ENCODE measurements around the gene SAMD9. TPM values are rescaled to one million over a fixed set of nuclear protein-coding genes. Genes with fewer than 3 reads are reported as not detected.
A peak's percentile ranks its signal among the peaks of the same experiment; 100 is the strongest.
"Not testable (repeated sequence)": the region's sequence is repeated elsewhere in the genome, so short reads cannot be mapped to it uniquely, and the experiment has no call there.

The SAMD9 gene
- polyA plus RNA-seq, 3 donors: 2.9 to 14.7 (median 7.2) TPM

- H3K9ac ChIP-seq (ENCODE audit: insufficient read depth, low read length, poor library complexity, severe bottlenecking): no peak overlapping the region
- H2AFZ ChIP-seq (ENCODE audit: insufficient read depth, low read depth, low read length, poor library complexity, severe bottlenecking): no peak overlapping the region
- 100% methylated on average over 1 of the region's 1 CpG for WGBS (ENCODE audit: insufficient coverage)
- H3K9me3 ChIP-seq (replicated peaks in 1 of 2; ENCODE audit: control insufficient read depth in 1 of 2, insufficient read depth in 1 of 2, low read length in 2 of 2): peaks cover 0 to 6% of the 10 kb centered on the region in 2 donors
- H3K27ac ChIP-seq (ENCODE audit: low read depth in 1 of 2, low read length in 2 of 2): no peak overlapping the region
- Mint-ChIP-seq H3K27me3 (ENCODE audit: low read depth in 3 of 3) (peaks cover 4 to 5% (median 4%) of the 10 kb centered on the region in 3 donors), H3K27ac (no peak overlapping the region), H3K4me3 (no peak overlapping the region), H3K9me3 (peaks cover 4 to 11% (median 5%) of the 10 kb centered on the region in 7 donors), H3K36me3 (no peaks in the 10 kb centered on the region), H3K4me1 (no peaks in the 10 kb centered on the region)
- H3K79me2 ChIP-seq (ENCODE audit: insufficient read depth, low read length): no peaks in the 10 kb centered on the region
- no peaks in the 10 kb centered on the region for H4K20me1 ChIP-seq (ENCODE audit: insufficient read depth, low read length)
- DNase-seq: peak in 2 of 3 donors; percentile 16 to 34
- no peak overlapping the region for H3K4me3 ChIP-seq (replicated peaks in 1 of 3; ENCODE audit: low read depth in 2 of 3, low read length in 3 of 3)
- H3K4me1 ChIP-seq (ENCODE audit: control insufficient read depth in 1 of 2, insufficient read depth in 2 of 2, low read length in 2 of 2): no peaks in the 10 kb centered on the region
- H3K4me2 ChIP-seq (replicated peaks; ENCODE audit: extremely low read depth, low read length, poor library complexity, severe bottlenecking): no peak overlapping the region
- intact Hi-C loops (cut with micrococcal nuclease): no loop called here
- H3K27me3 ChIP-seq (ENCODE audit: control insufficient read depth in 2 of 2, insufficient read depth in 2 of 2, low read length in 2 of 2): no peaks in the 10 kb centered on the region
- TF ChIP-seq, protein P1, sequence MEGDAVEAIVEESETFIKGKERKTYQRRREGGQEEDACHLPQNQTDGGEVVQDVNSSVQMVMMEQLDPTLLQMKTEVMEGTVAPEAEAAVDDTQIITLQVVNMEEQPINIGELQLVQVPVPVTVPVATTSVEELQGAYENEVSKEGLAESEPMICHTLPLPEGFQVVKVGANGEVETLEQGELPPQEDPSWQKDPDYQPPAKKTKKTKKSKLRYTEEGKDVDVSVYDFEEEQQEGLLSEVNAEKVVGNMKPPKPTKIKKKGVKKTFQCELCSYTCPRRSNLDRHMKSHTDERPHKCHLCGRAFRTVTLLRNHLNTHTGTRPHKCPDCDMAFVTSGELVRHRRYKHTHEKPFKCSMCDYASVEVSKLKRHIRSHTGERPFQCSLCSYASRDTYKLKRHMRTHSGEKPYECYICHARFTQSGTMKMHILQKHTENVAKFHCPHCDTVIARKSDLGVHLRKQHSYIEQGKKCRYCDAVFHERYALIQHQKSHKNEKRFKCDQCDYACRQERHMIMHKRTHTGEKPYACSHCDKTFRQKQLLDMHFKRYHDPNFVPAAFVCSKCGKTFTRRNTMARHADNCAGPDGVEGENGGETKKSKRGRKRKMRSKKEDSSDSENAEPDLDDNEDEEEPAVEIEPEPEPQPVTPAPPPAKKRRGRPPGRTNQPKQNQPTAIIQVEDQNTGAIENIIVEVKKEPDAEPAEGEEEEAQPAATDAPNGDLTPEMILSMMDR (IDR thresholded peaks at IDR 0.05): peak; percentile 47
- H3K36me3 ChIP-seq (replicated peaks in 1 of 2; ENCODE audit: control insufficient read depth in 1 of 2, insufficient read depth in 2 of 2, low read length in 2 of 2): no peaks in the 10 kb centered on the region
Observed at GRCh38 chr7:93092757-93093370, 24.9 kb downstream of the SAMD9 start.

DNA sequence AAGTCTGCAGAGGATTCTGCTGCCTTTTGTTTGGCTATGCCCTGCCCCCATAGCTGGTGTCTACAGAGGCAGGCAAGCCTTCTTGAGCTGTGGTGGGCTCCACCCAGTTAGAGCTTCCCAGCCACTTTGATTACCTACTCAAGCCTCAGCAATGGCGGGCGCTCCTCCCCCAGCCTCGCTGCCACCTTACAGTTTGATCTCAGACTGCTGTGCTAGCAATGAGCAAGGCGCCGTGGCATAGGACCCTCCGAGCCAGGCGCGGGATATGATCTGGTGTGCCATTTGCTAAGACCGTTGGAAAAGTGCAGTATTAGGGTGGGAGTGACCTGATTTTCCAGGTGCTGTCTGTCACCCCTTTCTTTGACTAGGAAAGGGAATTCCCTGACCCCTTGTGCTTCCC is 44.4 kb downstream of the SAMD9 start:
- not testable (repeated sequence) for H3K27me3 Mint-ChIP-seq (ENCODE audit: low read depth in 3 of 3)

More for the DNA sequence above, 44.4 kb downstream of the SAMD9 start:
- H2AFZ ChIP-seq (ENCODE audit: insufficient read depth, low read depth, low read length, poor library complexity, severe bottlenecking); H3K36me3 Mint-ChIP-seq; intact Hi-C loops (cut with micrococcal nuclease); H3K27ac Mint-ChIP-seq; H3K27ac ChIP-seq (ENCODE audit: low read depth in 1 of 2, low read length in 2 of 2); H4K20me1 ChIP-seq (ENCODE audit: insufficient read depth, low read length); H3K4me2 ChIP-seq (replicated peaks; ENCODE audit: extremely low read depth, low read length, poor library complexity, severe bottlenecking); H3K27me3 ChIP-seq (ENCODE audit: control insufficient read depth in 2 of 2, insufficient read depth in 2 of 2, low read length in 2 of 2); H3K4me1 ChIP-seq (ENCODE audit: control insufficient read depth in 1 of 2, insufficient read depth in 2 of 2, low read length in 2 of 2); H3K36me3 ChIP-seq (replicated peaks in 1 of 2; ENCODE audit: control insufficient read depth in 1 of 2, insufficient read depth in 2 of 2, low read length in 2 of 2); H3K79me2 ChIP-seq (ENCODE audit: insufficient read depth, low read length); DNase-seq; H3K4me3 ChIP-seq (replicated peaks in 1 of 3; ENCODE audit: low read depth in 2 of 3, low read length in 3 of 3); H3K9ac ChIP-seq (ENCODE audit: insufficient read depth, low read length, poor library complexity, severe bottlenecking); H3K4me3 Mint-ChIP-seq; H3K4me1 Mint-ChIP-seq: not testable (repeated sequence)
- H3K9me3 Mint-ChIP-seq: peaks cover 19 to 39% (median 29%) of the 10 kb centered on the region in 7 donors
- peaks cover 6 to 16% of the 10 kb centered on the region in 2 donors for H3K9me3 ChIP-seq (replicated peaks in 1 of 2; ENCODE audit: control insufficient read depth in 1 of 2, insufficient read depth in 1 of 2, low read length in 2 of 2)
- WGBS (ENCODE audit: insufficient coverage): 97% methylated on average over 3 of the region's 9 CpGs

Measured in CD14-positive monocyte (primary cell).